ENCODE results near the gene CLTC. TPM values are rescaled to one million over a fixed set of nuclear protein-coding genes. Genes with fewer than 3 reads are reported as not detected.
A peak's percentile ranks its signal among the peaks of the same experiment; 100 is the strongest.

Gene CLTC
- total and polyA plus RNA-seq, 2 of the 13 experiments (the other 11 are each of a cell fraction or from before 2014, with no cell fraction given): 134 to 283 TPM

DNA sequence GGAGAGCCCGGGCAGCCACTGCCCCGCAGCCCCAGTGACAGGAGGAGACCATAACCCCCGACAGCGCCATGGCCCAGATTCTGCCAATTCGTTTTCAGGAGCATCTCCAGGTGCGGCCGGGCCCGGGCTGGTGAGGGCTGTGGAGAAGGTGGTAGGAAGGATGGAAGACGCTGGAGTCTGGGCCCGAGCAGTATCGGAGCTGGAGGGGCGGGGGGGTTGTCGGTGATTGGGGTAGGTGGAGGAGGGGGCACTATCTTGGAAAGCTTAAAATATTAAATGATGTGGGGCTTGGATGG lies 317 bp downstream of the CLTC start (continued):
- TF ChIP-seq, protein P1, sequence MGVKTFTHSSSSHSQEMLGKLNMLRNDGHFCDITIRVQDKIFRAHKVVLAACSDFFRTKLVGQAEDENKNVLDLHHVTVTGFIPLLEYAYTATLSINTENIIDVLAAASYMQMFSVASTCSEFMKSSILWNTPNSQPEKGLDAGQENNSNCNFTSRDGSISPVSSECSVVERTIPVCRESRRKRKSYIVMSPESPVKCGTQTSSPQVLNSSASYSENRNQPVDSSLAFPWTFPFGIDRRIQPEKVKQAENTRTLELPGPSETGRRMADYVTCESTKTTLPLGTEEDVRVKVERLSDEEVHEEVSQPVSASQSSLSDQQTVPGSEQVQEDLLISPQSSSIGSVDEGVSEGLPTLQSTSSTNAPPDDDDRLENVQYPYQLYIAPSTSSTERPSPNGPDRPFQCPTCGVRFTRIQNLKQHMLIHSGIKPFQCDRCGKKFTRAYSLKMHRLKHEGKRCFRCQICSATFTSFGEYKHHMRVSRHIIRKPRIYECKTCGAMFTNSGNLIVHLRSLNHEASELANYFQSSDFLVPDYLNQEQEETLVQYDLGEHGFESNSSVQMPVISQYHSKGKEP (CRISPR knock-in tag; IDR thresholded peaks at IDR 0.05): no peak
- no peak for TF ChIP-seq RFX1 (IDR thresholded peaks at IDR 0.05)
- 0 out of 2 replicates have a peak, but pooled peaks have one; percentile 3 for TF ChIP-seq SOX13 (IDR thresholded peaks at IDR 0.05)
- TF ChIP-seq SOX13 (CRISPR knock-in tag; conservative IDR thresholded peaks at IDR 0.05 in 1 of 2, IDR thresholded peaks at IDR 0.05 in 1 of 2): no peak
- peak; percentile 55; the same call in 1 of the 2 replicates for TF ChIP-seq ZC3H13 (CRISPR knock-in tag; IDR thresholded peaks at IDR 0.05)
- TF ChIP-seq NR2F2 (IDR thresholded peaks at IDR 0.05; ENCODE audit: borderline replicate concordance, low read depth): 0 out of 2 replicates have a peak, but pooled peaks have one; percentile 1
- no peak for TF ChIP-seq NR2F1 (CRISPR knock-in tag; IDR thresholded peaks at IDR 0.05)
- 0 out of 2 replicates have a peak, but pooled peaks have one; percentile 13 for TF ChIP-seq ZNF607 (CRISPR knock-in tag; IDR thresholded peaks at IDR 0.05; ENCODE audit: borderline replicate concordance)
- TF ChIP-seq, protein P2, sequence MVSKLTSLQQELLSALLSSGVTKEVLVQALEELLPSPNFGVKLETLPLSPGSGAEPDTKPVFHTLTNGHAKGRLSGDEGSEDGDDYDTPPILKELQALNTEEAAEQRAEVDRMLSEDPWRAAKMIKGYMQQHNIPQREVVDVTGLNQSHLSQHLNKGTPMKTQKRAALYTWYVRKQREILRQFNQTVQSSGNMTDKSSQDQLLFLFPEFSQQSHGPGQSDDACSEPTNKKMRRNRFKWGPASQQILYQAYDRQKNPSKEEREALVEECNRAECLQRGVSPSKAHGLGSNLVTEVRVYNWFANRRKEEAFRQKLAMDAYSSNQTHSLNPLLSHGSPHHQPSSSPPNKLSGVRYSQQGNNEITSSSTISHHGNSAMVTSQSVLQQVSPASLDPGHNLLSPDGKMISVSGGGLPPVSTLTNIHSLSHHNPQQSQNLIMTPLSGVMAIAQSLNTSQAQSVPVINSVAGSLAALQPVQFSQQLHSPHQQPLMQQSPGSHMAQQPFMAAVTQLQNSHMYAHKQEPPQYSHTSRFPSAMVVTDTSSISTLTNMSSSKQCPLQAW (CRISPR knock-in tag; IDR thresholded peaks at IDR 0.05): peak; percentile 54; the same call in 1 of the 2 replicates
- peak; percentile 10 for TF ChIP-seq PCBP2 (optimal IDR thresholded peaks at IDR 0.05; ENCODE audit: low read depth, low read length, poor library complexity, severe bottlenecking)
- TF ChIP-seq, protein P3, sequence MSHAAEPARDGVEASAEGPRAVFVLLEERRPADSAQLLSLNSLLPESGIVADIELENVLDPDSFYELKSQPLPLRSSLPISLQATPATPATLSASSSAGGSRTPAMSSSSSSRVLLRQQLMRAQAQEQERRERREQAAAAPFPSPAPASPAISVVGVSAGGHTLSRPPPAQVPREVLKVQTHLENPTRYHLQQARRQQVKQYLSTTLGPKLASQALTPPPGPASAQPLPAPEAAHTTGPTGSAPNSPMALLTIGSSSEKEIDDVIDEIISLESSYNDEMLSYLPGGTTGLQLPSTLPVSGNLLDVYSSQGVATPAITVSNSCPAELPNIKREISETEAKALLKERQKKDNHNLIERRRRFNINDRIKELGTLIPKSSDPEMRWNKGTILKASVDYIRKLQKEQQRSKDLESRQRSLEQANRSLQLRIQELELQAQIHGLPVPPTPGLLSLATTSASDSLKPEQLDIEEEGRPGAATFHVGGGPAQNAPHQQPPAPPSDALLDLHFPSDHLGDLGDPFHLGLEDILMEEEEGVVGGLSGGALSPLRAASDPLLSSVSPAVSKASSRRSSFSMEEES (CRISPR knock-in tag; IDR thresholded peaks at IDR 0.05): no peak
- TF ChIP-seq TAF15 (IDR thresholded peaks at IDR 0.05; ENCODE audit: low read depth, low read length, poor library complexity, severe bottlenecking): peak; percentile 60
